AG08396 (cell line): Measurements from ENCODE around the gene CDH19.

Source experiments
- DNase-seq: peaks from one replicate; pipeline ENCODE4 v3.0.0; 2012; ENCODE audit warnings: low spot score, mixed read lengths

CDH19 gene, protein sequence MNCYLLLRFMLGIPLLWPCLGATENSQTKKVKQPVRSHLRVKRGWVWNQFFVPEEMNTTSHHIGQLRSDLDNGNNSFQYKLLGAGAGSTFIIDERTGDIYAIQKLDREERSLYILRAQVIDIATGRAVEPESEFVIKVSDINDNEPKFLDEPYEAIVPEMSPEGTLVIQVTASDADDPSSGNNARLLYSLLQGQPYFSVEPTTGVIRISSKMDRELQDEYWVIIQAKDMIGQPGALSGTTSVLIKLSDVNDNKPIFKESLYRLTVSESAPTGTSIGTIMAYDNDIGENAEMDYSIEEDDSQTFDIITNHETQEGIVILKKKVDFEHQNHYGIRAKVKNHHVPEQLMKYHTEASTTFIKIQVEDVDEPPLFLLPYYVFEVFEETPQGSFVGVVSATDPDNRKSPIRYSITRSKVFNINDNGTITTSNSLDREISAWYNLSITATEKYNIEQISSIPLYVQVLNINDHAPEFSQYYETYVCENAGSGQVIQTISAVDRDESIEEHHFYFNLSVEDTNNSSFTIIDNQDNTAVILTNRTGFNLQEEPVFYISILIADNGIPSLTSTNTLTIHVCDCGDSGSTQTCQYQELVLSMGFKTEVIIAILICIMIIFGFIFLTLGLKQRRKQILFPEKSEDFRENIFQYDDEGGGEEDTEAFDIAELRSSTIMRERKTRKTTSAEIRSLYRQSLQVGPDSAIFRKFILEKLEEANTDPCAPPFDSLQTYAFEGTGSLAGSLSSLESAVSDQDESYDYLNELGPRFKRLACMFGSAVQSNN

DNA sequence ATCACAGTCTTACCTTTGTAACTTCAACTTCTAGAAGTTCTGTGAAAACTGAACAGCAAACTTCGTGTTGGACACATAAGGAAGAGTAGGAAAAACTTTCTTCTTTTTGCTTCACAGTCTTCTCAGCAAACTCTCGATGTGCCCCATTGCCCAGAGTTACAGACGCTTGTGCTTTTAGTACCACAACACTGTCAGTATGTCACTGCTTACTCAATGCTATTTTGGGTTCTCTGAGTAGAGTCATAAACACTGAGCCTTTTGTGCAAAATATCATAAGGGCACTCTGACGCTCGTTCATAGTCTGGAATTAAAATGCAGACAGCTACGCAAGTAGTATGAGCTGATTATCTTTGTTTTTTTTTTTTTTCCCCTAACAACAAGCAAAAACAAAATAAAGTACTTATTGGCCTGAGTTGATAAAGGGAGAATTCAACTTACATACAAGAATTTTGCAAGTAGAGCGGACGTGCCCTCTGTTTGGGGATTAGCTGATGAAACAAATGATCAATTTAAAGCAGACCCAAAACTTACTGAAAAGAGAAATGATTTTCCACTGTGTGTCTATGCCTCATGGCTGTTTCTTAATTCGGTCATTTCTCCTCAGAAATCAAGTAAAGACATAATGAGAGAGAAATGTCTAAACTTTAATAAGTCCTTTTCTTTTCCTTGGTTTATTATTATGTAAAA lies at the start of gene CDH19:
Gene CDH19 (minus strand): TSS at position 150 of the 687 bp plus-strand sequence. CDS start 31,886 bp downstream, outside the sequence.
- no peak for DNase-seq

DNA sequence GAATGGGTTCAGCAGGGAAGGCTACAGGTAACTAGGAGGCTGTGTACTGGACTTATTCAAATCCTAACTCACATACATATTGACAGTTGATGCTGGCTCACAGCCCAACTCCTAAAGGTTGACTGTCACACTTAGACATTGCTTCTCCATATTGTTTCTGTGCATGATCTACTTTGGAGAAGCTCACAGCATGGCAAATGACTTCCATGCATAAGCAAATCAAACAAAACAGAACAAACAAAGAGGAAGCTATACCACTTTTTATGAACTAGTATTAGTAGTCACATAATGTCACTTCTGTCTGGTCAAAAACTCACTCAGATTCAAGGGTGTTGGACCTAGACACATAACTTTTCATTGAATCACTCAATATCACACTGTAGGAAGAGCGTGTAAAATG lies 43.8 kb upstream of the CDH19 start:
- no peak for DNase-seq

DNA sequence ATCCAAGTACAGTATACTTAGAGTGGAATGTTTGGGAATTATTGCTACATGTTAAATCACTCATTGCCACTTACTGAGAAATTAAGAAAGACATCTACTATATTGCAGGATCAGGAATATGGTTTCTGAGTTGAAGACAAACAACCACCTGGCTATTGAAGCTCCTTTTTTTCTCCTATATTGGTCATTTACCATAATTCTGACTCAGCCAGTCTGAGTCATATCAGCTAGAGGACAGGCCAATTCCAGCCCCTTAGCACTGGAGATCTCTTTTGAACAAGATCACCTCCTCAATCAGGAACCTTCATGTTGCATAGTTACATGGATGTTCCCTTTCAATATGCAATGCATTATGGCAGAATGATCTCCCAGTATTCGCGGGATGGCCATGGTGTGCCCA lies 42.7 kb upstream of the CDH19 start:
- no peak for DNase-seq

GRCh38 chr18:66645983-66646382 lies 42.1 kb upstream of the CDH19 start:
- no peak for DNase-seq

- no peak for DNase-seq
These were observed 37.2 kb upstream of the CDH19 start for GRCh38 chr18:66641056-66641455.

DNA sequence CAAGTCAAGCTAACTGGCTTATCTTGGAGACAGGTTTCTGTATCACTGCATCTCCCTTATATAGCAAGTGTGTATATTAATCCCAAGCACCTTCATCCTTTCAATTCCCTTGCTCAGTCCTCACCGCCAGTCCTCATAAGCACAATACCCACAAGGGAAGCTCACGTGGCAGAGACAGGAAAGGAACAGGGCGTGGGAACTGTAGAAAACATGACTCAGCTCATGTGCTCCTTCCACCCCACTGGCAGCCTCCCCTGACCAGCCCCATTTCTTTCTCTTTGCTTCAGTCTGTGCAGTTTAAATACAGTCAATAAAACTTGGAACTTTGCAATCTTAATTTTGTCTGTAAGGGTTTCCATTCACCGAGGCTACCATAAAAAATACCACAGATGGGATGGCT lies 36.5 kb upstream of the CDH19 start:
- no peak for DNase-seq

GRCh38 chr18:66638856-66639629 lies 35.2 kb upstream of the CDH19 start:
- no peak for DNase-seq

- DNase-seq = no peak
These were observed 31.5 kb upstream of the CDH19 start for GRCh38 chr18:66635342-66635741.

DNA sequence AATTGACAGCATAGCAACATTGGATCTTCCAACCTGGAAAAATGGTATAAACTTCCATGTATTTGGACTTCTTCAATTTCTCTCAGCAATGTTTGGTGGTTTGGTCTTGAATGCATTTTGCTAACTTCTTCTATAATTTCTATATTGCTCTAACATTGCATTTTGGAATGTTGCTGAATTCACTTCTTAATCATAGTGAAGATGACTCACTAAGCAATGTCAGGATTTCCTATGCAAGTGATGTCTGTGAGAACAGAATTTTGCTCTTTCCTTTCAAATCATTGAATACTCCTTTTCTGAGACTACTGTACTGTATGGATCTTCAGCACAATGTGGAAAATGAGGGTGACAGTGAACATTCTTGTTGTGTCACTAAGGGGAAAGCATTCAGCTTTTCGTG lies 28.9 kb upstream of the CDH19 start:
- no peak for DNase-seq

GRCh38 chr18:66630831-66631230 lies 26.9 kb upstream of the CDH19 start:
- DNase-seq = no peak

- no peak for DNase-seq
These were observed 19.9 kb upstream of the CDH19 start for GRCh38 chr18:66623821-66624220.

DNA sequence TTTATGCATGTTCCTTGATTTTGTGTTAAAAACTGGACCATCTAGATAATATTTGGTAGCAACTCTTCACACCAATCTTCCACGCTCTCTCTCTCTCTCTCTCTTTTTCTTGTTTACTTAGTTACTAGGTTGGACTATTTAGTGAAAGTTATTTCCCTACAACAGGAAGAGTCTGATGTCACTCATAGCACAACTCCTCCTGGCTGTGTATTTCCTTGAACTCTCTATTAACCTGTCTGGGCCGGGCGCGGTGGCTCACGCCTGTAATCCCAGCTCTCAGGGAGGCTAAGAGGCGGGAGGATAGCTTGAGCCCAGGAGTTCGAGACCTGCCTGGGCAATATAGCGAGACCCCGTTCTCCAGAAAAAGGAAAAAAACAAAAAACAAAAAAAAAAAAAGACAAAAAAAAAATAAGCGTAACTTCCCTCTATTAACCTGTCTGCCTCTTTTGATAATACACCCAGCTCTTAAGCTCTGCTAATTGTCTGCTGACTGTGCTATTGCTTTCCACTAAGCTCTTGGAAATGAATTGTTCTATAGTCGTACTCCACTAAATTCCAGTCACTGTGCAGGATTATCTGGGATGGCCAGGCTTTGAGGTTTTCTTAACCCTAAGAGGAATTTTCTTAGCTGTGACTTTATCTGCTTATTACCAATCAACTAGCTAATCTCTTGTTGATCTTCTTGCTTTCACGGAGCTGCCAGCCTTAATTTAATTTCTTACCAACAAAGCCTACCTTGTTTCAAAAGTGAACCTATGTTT lies 18.1 kb upstream of the CDH19 start:
- no peak for DNase-seq

DNA sequence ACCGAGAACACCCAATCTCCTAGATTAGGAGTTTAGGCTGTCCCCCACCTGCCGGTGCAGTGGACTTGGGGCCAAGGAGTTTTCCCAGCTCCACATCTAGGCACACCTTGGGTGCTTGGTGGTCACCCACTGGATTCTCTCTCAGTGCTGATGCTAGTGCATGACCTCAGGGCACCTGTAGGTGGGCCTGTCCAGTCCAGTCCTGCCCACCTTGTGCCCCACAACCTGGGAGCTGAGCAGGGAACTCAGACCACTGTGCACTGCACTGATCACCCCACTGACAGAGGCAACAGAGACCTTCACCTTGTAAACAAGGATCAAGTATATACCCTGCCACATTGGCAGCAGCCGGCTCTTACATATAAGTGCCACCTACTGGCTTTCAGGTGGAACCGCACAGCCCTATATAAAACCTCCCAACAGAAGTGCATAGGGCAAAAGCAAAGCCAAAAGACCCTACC lies 12.7 kb upstream of the CDH19 start:
- no peak for DNase-seq

GRCh38 chr18:66615176-66615575 lies 11.3 kb upstream of the CDH19 start:
- DNase-seq = no peak

GRCh38 chr18:66607632-66608031 lies 3.7 kb upstream of the CDH19 start:
- no peak for DNase-seq

GRCh38 chr18:66601649-66602048 lies 2.2 kb downstream of the CDH19 start:
- DNase-seq = no peak

DNA sequence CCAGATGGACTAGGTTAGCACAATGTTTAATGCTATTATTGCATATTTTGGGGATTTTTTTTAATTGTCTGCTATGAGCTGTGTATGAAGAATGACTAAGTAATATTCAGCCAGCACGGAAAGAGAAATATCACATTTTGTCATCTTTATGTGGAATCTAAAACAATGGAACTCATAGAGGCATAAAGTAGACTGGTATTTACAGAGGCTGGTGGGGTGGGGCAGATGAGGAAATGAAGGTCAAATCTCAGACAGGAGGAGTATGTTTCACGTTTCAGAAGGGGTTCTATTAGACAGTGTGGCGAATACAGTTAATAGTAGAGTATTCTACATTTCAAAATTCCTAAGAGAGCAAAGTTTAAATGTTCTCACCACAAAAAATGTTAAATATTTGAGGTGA lies 4.7 kb downstream of the CDH19 start:
- no peak for DNase-seq

- no peak for DNase-seq
These were observed 16.5 kb downstream of the CDH19 start for GRCh38 chr18:66587430-66587829.

DNA sequence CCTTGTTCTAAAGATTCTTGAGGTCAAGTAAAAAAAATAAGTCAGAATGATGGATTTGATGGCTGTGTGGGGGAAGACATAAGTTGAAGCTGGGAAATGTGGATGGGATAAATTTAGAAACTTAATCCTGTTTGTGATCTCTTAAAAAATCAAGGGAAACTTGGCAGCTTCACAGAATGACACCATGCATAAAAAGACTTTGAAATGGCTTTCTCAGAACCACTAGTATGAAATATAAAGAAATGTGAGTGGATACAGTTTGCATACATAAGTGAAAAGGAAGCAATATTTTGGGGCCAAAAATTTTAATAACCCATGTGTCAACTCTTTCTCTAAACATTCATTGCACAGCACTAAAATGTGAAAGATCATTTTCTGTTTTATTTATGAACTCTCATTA lies 21.7 kb downstream of the CDH19 start:
- no peak for DNase-seq

DNA sequence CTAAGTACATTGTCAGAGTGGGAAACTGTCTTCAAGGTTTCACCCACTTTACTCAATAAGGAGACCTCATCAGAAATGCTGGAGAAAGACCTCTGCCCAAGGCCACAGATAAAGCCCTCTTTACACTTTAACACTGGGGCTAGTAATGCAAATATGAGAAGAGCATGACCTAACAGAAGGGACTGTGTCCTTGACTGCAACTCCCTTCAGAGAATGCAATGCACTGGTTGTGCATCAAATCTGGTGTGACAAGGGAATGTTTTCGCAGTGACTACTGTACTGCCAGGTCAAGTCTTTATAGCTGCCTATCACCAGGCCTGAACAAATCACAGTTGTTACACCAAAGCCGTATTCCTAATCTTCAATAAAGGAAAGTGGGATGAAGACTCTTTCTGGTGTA lies 28.6 kb downstream of the CDH19 start:
- no peak for DNase-seq

- DNase-seq = no peak
These were observed 32.0 kb downstream of the CDH19 start for GRCh38 chr18:66571845-66572244.
